Stimulated activated naive CD4-positive, alpha-beta T cell treated with Interleukin-2 at 50 U/mL for 16 hours (primary cell): ENCODE measurements around the gene KIFC1.
"Not testable (repeated sequence)": the region's sequence is repeated elsewhere in the genome, so short reads cannot be mapped to it uniquely, and the experiment has no call there.

Experiments used
- DNase-seq: peaks from one replicate; lab custom pipeline; 2025; lab: John Stamatoyannopoulos, UW

The KIFC1 gene, protein sequence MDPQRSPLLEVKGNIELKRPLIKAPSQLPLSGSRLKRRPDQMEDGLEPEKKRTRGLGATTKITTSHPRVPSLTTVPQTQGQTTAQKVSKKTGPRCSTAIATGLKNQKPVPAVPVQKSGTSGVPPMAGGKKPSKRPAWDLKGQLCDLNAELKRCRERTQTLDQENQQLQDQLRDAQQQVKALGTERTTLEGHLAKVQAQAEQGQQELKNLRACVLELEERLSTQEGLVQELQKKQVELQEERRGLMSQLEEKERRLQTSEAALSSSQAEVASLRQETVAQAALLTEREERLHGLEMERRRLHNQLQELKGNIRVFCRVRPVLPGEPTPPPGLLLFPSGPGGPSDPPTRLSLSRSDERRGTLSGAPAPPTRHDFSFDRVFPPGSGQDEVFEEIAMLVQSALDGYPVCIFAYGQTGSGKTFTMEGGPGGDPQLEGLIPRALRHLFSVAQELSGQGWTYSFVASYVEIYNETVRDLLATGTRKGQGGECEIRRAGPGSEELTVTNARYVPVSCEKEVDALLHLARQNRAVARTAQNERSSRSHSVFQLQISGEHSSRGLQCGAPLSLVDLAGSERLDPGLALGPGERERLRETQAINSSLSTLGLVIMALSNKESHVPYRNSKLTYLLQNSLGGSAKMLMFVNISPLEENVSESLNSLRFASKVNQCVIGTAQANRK

DNA sequence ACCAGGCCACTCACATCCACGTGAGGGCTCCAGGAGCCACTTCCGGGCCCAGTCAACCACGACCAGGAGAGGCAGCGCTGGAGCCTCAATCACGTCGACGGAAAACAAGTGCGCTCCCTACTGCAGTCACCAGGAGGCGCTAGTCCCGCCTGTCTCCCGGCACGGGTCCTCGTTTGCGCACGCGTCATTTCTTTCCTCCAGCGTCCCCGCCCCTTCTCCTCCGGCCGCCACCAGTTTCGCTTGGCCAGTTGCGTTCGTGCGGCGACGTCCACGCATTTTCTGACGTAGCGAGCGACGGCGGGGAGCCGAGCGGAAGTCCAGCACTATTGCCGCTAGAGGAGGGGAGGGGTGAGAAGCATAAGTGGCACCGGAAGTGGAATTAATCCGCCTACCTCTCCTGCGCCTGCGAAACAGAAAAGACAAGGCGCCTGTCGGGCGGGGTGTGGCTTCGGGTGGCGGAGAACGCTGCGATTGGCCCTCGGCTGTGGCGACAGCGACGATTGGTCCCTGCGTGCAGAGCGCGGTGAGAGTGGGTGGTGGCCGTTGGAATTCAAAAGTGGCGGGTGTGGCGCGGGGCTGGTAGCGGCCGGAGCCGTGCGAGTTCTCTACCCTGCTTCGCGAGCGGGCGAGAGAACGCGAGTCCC lies at the start of gene KIFC1:
KIFC1 (plus strand) TSS at position 546 of the 644 bp plus-strand sequence. CDS start 163 bp downstream, outside the sequence.
- peak; percentile 100 for DNase-seq

DNA sequence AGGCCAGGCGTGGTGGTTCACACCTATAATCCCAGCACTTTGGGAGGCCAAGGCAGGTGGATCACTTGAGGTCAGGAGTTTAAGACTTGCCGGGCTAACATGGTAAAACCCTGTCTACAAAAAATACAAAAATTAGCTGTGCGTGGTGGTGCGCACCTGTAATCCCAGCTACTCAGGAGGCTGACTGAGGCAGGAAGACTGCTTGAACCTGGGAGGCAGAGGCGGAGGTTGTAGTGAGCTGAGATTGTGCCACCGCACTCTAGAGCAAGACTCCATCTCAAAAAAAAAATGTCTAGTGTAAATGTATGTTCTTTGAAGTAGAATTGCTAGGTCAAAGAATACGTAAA lies 48.0 kb upstream of the KIFC1 start:
- DNase-seq, result peak; percentile 25

DNA sequence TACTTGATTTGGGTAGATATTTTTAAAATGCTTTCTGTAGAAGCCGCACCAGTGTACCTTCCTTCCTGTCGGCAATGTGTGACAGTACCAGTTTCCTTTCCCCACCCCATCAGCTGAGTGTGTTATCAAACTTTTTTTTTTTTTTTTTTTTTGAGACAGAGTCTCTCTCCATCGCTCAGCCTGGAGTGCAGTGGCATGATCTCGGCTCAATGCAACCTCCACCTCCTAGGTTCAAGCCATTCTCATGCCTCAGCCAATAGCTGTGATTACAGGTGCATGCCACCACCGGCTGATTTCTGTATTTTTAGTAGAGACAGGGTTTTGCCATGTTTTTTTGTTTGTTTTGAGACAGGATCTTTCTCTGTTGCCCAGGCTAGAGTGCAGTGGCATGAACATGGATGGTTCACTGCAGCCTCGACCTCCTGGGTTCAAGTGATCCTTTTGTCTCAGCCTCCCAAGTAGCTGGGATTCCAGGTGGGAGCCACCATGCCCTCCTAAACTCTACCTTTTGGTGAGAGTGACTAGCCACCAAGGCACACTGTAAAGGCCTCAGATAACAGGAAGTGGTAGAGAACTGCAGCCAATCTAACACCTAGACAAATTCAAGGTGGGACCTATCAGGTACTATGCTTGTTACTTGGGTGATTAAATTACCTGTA lies 47.5 kb upstream of the KIFC1 start:
- DNase-seq, result peak; percentile 44

DNA sequence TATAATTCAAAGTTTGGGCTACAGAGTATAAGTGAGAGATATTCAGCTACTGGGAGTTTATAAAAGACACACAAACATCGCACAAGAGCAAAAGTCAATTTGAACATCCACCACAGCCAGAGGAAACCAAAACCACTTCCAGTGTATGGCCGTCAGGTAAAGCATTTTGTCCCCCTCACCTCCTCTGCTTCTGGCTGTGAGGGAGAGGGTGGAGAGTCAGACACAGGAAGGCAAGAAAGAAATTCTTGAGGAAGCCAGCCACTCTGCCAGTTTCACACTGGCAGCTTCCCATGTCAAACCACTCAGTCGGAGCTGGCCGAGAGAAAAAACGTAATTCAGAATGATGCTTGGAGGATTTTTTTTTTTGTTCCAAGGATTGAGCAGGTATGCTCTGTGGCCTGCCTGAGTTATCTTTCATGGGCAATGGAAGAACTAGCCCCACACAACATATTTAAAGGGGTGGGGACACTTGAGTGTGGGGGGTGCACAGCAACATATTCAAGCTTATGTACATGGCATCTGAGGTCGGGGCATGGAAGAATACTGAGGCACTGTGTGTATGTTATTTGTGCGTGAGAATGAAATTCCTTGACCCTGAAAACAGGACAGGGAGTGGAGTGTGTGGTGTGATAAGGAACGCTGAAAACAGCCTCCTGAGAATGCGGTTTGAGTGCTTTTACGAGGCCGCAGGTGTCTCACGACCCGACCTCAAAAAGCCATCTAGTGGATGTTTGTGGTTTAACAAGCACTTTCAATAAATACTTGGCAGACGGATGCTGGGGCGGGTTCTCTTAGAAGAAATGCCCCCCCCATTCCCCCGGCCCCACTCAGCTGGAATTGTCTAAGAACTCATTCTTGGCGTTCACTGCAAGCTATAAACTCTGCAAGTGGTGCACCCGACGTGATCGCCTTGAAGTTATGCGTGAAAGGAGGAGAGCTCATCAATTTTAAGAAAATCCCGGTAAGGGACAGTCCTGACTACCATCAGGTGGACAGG lies 46.6 kb upstream of the KIFC1 start:
- peak; percentile 56 for DNase-seq

DNA sequence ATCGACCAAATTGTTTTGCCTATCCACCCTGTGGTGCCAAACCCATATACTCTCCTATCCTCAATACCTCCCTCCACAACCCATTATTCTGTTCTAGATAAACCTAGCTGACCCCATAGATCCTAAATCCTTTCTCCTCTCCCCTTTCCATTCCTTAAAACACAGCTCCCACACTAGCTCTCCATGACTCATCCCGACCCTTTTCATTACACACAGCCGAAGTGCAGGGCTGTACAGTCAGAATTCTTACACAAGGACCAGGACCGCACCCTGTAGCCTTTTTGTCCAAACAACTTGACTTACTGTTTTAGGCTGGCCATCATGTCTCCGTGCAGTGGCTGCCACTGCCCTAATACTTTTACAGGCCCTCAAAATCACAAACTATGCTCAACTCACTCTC lies 44.7 kb upstream of the KIFC1 start:
- not testable (repeated sequence) for DNase-seq

DNA sequence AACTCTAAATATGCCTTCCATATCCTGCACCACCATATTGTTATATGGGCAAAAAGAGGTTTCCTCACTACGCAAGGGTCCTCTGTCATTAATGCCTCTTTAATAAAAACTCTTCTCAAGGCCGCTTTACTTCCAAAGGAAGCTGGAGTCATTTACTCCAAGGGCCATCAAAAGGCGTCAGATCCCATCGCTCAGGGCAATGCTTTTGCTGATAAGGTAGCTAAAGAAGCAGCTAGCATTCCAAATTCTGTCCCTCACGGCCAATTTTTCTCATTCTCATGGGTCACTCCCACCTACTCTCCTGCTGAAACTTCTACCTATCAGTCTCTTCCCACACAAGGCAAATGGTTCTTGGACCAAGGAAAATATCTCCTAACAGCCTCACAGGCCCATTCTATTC lies 43.8 kb upstream of the KIFC1 start:
- no peak for DNase-seq

DNA sequence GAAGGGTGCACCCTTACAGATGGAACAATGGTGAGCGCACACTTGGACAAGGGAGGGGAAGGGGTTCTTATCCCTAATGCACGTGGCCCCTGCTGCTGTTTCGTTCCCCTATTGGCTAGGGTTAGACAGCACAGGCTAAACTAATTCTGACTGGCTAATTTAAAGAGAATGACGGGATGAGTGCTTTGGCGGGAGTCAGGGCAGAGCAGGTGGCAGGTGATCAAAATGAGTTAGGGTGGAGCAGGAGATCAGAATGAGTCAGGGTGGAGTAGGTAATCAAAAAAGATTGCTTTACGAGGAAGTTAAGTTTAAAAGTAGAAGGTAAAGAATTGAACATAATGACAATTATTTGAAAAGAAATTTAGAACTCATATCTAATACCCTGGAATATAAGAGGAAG lies 35.8 kb upstream of the KIFC1 start:
- not testable (repeated sequence) for DNase-seq

DNA sequence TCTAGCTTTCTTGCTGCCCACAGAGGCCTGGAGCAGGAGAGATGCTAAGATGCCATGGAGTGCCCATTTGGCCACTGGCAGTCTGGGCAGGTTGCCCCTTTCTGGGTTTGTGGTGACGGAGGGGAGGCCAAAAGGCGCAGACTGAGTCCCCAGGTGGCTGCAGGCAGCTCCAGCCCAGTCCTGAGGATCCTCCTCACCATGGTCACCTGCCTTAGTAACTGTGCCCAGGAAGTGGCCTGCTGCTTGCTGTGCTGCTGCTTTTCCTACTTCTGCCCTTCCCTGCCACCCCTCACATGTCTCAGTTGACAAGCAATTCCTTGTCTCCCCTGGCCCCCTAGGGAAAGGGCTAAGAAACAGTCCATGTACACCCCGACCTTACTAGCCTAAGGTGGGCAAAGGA lies 35.3 kb upstream of the KIFC1 start:
- no peak for DNase-seq

DNA sequence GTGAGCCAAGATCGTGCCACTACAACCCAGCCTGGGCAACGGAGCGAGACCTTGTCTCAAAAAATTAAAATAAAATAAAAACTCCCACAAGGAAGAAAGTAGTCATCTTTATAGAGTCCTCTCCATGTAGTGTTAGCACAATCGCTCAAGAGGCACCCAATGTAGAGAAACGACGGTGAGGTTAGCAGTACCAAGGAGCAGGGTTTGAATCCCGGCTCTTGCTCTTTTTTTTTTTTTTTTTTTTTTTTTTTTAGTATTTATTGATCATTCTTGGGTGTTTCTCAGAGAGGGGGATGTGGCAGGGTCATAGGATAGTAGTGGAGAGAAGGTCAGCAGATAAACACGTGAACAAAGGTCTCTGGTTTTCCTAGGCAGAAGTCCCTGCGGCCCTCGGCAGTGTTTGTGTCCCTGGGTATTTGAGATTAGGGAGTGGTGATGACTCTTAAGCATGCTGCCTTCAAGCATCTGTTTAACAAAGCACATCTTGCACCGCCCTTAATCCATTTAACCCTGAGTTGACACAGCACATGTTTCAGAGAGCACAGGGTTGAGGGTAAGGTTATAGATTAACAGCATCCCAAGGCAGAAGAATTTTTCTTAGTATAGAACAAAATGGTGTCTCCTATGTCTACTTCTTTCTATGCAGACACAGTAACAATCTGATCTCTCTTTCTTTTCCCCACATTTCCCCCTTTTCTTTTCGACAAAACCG lies 34.3 kb upstream of the KIFC1 start:
- not testable (repeated sequence) for DNase-seq

DNA sequence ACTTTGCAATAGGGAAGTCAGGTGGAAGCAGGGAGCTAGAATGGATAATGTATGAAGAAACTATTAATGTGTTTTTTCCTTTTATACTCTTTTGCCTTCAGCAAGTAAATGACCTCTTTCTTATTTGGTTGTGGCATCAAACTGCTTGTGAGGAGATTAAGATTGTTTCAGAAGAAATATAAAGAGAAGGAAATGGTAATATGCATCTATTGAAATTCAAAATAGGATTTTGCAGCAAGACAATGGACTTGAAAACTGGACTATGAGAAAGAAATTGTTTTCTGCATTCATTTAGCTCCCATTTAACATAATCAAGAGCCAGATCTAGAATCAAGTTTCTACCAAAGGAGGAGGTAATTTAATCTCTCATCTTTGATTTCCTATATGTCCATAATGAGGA lies 32.3 kb upstream of the KIFC1 start:
- DNase-seq, result no peak

DNA sequence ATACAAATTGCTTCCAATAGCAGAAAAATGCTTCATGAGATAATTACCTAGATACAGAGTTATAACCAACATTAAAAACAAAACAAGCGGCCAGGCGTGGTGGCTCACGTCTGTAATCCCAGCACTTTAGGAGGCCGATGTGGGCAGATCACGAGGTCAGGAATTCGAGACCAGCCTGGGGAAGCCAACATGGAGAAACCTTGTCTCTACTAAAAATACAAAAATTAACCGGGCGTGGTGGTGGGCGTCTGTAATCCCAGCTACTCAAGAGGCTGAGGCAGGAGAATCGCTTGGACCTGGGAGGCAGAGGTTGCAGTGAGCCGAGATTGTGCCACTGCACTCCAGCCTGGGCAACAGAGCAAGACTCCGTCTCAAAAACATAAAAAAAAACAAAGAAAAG lies 28.1 kb upstream of the KIFC1 start:
- not testable (repeated sequence) for DNase-seq

DNA sequence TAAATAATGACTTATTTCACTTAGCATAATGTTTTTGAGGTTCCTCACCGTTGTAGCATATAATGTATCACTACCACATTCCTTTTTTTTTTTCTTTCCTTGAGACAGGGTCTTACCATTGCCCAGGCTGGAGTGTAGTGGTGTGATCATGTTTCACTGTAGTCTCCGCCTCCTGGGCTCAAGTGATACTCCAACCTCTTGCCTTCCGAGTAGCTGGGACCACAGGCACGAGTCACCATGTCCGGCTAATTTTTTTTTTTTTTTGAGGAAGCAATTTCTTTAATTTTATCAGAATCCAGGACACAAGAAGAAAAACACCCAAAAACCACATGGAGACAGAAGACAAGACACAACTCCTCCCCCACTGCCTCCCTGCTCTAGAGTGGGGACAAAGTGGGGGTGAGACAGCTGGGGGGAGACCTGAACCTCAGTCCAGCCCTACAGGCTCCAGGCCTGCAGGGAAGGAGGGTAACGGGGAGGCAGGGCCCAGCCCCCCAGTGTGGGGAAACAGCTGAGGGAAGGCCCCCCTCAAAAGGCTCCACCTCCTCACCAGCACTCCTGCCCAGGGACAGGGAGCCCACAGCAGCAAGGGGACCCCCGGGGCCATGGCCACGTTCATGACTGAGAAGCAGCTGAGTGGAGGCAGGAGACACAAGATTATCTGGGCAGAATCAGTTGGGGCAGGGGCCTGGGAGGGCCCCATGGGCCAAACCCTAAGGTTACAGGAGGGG lies 27.0 kb upstream of the KIFC1 start:
- not testable (repeated sequence) for DNase-seq

DNA sequence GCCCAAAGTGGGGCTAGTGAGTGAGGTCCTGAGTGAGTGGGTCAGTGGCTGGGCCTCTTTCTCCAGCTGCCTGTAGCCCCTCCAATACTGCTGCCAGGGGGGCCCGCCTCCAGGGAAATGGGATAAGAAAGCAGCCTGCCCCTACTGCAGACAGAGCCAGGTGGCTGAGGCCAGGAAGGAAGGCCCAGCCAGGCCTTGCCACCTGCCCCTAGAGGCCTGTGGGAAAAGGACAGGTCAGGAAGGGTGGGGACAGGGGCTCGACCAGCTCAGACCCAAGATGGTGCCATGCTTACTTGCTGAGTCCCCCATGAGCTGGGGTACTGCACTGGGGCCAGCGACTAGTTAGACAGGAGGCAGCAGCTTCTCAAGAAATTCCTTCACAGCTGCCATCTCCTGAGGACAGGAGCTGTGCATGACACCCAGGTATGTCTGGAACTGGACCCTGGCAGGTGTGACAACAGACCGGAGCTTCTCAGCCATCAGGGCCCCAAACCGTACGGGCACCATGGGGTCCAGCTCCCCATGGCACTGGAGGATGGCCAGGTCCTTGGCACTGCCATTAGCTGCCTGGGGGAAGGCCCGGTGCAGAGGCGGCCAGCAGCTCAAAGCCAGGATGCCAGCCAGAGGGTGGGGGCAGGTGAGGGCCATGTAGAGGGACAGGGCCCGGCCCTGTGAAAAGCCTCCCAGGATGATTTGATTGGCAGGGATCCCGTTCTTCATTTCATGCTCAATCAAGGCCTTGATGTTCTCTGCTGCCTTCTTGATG lies 26.2 kb upstream of the KIFC1 start:
- DNase-seq, result not testable (repeated sequence)

DNA sequence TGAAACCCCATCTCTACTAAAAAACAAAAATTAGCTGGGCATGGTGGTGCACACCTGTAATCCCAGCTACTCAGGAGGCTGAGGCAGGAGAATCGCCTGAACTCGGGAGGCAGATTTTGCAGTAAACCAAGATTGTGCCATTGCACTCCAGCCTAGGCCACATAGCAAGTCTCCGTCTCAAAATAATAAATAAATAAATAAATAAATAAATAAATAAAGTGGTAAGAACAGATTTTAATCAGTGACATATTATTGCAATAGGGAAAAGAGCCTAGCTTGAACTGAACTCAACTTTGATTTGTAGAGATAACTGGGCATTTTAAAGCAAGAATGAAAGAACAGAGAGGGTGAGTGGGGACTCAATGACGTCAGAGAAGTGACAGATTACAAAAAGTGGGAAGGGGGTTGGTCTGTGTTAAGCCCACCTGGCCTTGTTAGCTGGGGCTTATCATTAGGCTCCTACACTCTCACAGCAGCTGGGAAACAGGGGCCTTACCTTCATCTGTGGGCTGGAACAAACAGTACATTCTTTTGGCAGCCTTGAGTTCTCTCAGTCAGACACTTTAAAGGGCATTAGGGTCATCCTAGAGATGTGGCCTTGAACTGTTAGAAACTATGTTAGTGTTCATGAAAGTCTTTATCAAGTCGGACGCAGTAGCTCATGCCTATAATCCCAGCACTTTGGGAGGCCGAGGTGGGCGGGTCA lies 24.5 kb upstream of the KIFC1 start:
- DNase-seq, result no peak

DNA sequence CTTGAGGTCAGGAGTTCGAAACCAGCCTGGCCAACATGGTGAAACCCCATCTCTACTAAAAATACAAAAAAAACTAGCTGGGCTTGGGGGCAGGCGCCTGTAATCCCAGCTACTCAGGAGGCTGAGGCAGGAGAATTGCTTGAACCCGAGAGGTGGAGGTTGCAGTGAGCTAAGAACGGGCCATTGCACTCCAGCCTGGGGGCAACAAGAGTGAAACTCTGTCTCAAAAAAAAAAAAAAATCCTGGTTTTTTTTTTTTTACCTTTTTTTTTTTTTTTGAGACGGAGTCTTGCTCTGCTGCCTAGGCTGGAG lies 24.0 kb upstream of the KIFC1 start:
- DNase-seq, result not testable (repeated sequence)

DNA sequence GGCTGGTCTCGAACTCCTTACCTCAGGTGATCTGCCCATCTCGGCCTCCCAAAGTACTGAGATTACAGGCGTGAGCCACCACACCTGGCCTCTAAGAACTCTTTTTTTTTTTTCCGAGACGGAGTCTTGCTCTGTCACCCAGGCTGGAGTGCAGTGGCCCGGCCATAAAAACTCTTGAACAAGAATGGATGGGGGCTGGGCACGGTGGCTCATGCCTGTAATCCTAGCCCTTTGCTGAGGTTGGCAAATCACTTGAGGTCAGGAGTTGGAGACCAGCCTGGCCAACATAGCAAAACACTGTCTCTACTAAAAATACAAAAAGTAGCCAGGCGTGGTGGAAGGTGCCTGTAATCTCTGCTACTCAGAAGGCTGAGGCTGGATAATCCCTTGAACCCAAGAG lies 19.7 kb upstream of the KIFC1 start:
- not testable (repeated sequence) for DNase-seq

DNA sequence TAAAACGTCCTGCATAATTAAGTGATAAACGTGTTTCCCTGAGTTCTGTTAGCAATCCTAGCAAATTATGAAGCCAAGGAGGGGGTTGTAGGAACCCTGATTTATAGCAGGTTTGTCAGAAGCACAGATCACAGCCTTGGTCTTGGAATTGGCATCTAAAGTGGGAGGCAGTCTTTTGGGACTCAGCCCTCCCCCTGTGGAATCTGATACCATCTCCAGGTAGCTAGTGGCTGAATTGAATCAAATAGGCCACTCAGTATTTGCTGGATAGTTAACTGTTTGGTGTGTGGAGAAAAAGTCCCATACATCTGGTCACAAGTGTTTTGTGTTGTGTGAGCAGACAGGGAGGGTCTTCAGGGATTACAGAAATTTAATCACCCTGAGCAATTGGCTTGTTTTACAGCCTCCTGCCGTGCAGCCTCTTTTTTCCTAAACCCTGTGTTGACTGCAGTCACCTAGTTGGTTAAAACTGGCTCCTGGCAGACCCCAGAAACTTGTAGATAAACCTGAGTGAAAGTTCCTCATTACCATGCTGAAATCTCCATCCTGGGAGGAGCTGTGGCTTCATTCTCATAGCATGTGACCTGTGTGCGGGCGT lies 19.0 kb upstream of the KIFC1 start:
- DNase-seq, result no peak
